Duodenal mucosa (tissue), 2 donors: ENCODE data around the gene CTH.
"Not testable (repeated sequence)": the region's sequence is repeated elsewhere in the genome, so short reads cannot be mapped to it uniquely, and the experiment has no call there.

ENCODE experiments used
- H3K27ac ChIP-seq: one replicate; pipeline ENCODE4 v1.7.0; 2013; ENCODE audit warnings: low read depth, low read length
- H3K27me3 ChIP-seq, 2 donors: one replicate each; pipeline ENCODE4 v1.7.0; 2013; ENCODE audit warnings: low read length in 2 of 2, control low read depth in 1 of 2; ENCODE audit not compliant: insufficient read depth in 2 of 2, control insufficient read depth in 1 of 2
- H3K36me3 ChIP-seq, 2 donors: one replicate each; pipeline ENCODE4 v1.7.0; 2013; ENCODE audit warnings: low read length in 2 of 2, control low read depth in 1 of 2; ENCODE audit not compliant: insufficient read depth in 2 of 2, control insufficient read depth in 1 of 2
- H3K4me1 ChIP-seq, 2 donors: one replicate each; pipeline ENCODE4 v1.7.0; 2013; ENCODE audit warnings: low read length in 2 of 2, control low read depth in 1 of 2; ENCODE audit not compliant: insufficient read depth in 2 of 2, control insufficient read depth in 1 of 2
- H3K4me3 ChIP-seq, 2 donors: one replicate each; pipeline ENCODE4 v1.7.0; 2013; ENCODE audit warnings: low read length in 2 of 2, low read depth in 1 of 2
- H3K9ac ChIP-seq, 2 donors: one replicate each; pipeline ENCODE4 v1.7.0; 2013; ENCODE audit warnings: low read length in 2 of 2, low read depth in 1 of 2
- H3K9me3 ChIP-seq, 2 donors: one replicate each; pipeline ENCODE4 v1.7.0; 2013; ENCODE audit warnings: low read length in 2 of 2, control low read depth in 1 of 2; ENCODE audit not compliant: control insufficient read depth in 1 of 2

CTH gene

DNA sequence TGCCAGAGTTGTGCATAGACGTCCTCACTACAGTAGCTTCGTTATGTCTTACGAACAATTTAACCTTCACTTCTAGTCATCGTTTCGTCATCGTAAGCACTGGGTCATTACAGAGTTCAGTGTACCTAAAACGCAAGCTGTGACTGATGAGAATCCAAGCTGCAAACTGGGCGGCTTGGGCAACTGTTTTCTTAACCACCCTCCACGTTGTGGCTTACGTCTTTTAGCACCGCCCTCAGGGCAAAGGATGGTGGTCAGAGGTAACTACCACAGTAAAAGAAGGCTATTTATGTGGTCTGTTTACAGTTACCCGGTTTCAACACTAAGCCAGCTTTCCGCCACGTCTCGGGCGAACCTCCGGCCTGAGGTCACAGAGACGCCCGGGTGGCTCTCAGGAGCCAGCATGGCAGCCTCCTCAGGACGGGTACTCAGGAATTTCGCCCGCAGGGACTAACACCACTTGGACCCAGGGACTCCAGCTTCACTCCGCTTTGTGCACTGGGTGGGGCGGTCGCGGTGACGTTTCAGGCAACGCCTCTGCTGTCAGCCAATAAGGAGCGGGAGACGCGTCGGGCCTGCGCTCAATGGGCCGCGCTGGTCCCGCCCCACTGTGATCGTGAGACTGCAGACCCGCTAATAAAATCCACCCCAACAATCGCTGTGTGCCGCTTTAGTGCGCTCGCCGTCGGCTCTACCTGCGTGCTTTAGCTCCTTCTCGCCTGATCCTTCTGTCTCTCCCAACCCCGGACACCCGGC, at the start of gene CTH:
CTH (plus strand) TSS at position 665 of the 756 bp plus-strand sequence. CDS start 148 bp downstream, outside the sequence.
- H3K4me3 ChIP-seq, result peak within 1 kb of the TSS; percentile 85 to 93
- peak within 1 kb of the TSS; percentile 95 for H3K27ac ChIP-seq
- no peaks in the 10 kb centered on the region for H3K9me3 ChIP-seq
- peak within 1 kb of the TSS; percentile 90 to 97 for H3K9ac ChIP-seq
- H3K36me3 ChIP-seq, result no peaks in the 10 kb centered on the region
- no peaks in the 10 kb centered on the region for H3K27me3 ChIP-seq
- peaks cover 6 to 17% of the 10 kb centered on the region in 2 donors for H3K4me1 ChIP-seq

DNA sequence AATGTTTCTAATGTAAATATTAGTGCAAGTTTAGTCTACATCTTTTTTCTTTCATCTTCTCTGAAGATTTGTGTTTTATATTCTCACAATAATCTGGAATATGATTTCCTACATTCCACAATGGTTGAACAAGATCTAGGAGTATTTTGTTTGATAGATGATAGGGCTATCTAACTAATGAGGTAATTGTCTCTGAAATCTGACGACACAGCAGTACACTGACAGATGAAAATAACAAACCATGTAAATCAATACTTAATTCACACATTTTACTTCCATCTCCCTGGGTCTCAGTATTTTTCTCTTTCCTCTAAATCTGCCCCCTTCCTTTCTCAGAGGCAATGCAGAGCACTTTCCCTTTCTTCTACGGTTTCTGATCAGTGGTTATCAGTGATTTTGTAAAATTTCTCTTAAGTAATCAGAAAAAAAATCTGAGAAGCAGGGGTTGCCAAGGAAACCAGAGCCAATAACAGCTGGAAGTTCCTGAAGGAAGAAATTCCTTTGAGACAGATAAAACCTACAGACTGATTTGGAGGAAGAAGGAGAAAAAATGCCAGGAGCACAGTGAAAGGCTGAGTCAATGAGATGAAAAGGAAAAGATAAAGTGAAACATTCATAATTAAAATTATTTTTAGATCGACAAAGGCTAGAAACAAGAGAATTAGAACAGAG, 49.2 kb upstream of the CTH start:
- Histone ChIP-seq H3K4me1 (no peaks in the 10 kb centered on the region), H3K36me3 (no peaks in the 10 kb centered on the region), H3K9ac (no peak overlapping the region), H3K9me3 (no peaks in the 10 kb centered on the region), H3K27me3 (no peaks in the 10 kb centered on the region), H3K27ac (no peak overlapping the region), H3K4me3 (no peak overlapping the region)

DNA sequence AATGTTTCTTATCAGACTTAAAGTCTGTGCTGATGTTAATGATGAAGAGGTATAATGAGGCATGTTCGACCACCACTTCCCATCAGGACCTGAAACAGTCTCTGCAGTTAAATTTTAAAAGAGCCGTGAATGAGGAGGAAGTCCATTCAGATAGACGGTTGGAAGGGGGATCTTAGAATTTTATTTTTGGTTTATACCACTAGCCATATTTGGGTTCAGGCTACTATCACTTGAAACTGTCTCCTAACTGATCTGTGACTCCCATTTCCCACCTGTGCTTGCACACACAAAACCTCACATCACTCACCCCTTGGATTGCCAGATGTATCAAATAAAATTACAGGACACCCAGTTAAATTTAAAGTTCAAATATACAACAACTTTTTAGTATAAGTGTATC, 46.6 kb upstream of the CTH start:
- Histone ChIP-seq H3K36me3 (no peaks in the 10 kb centered on the region), H3K27me3 (no peaks in the 10 kb centered on the region), H3K27ac (no peak overlapping the region), H3K9me3 (no peaks in the 10 kb centered on the region), H3K4me1 (no peaks in the 10 kb centered on the region), H3K9ac (no peak overlapping the region), H3K4me3 (no peak overlapping the region)

DNA sequence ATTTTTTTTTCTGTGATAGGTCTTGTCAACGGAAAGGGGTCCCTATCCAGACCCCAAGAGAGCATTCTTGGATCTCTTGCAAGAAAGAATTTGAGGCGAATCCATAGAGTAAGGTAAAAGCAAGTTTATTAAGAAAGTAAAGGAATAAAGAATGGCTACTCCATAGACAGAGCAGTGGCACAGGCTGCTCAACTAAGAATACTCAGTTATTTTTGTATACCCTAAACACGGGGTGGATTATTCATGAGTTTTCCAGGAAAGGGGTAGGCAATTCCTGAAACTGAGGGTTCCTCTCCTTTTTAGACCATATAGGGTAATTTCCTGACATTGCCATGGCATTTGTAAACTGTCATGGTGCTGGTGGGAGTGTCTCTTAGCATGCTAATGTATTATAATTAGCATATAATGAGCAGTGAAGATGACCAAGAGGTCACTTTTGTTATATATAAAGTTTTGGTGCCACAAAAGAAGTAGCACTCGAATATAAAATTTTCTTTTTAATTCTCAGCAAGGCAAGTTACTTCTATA, 44.6 kb upstream of the CTH start:
- not testable (repeated sequence) for H3K27me3 ChIP-seq, H3K27ac ChIP-seq, H3K36me3 ChIP-seq, H3K9me3 ChIP-seq, H3K4me1 ChIP-seq, H3K4me3 ChIP-seq, H3K9ac ChIP-seq

DNA sequence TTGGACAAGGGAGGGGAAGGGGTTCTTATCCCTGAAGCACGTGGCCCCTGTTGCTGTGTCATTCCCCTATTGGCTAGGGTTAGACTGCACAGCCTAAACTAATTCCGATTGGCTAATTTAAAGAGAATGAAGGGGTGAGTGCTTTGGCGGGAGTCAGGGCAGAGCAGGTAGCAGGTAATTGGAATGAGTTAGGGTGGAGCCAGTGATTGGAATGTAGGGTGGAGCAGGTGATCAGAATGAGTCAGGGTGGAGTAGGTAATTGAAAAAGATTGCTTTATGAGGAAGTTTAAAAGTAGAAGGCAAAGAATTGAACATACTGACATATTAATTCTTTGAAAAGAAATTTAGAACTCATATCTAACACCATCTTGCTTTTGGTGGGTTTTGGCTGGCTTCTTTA, 44.1 kb upstream of the CTH start:
- not testable (repeated sequence) for H3K27ac ChIP-seq, H3K27me3 ChIP-seq, H3K9me3 ChIP-seq, H3K36me3 ChIP-seq, H3K9ac ChIP-seq, H3K4me3 ChIP-seq, H3K4me1 ChIP-seq

DNA sequence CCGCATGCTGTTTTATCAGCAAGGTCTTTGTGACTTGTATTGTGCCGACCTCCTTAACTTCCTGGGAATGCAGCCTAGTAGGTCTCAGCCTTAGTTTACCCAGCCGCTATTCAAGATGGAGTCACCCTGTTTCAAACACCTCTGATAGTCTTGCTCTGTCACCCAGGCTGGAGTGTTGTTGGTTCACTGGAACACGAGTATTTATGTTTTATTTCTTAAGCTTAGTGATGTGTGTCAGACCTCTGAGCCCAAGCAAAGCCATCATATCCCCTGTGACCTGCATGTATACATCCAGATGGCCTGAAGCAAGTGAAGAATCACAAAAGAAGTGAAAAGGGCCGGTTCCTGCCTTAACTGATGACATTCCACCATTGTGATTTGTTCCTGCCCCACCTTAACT, 43.7 kb upstream of the CTH start:
- H3K4me1 ChIP-seq, H3K4me3 ChIP-seq, H3K27ac ChIP-seq, H3K9me3 ChIP-seq, H3K27me3 ChIP-seq, H3K36me3 ChIP-seq, H3K9ac ChIP-seq: not testable (repeated sequence)

DNA sequence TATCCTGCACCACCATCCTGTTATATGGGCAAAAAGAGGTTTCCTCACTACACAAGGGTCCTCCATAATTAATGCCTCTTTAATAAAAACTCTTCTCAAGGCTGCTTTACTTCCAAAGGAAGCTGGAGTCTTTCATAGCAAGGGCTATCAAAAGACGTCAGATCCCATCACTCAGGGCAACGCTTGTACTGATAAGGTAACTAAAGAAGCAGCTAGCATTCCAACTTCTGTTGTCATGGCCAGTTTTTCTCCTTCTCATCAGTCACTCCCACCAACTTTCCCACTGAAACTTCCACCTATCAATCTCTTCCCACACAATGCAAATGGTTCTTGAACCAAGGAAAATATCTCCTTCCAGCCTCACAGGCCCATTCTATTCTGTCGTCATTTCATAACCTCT, 39.5 kb upstream of the CTH start:
- H3K27me3 ChIP-seq, H3K27ac ChIP-seq, H3K36me3 ChIP-seq, H3K4me3 ChIP-seq, H3K9me3 ChIP-seq, H3K4me1 ChIP-seq, H3K9ac ChIP-seq: not testable (repeated sequence)

DNA sequence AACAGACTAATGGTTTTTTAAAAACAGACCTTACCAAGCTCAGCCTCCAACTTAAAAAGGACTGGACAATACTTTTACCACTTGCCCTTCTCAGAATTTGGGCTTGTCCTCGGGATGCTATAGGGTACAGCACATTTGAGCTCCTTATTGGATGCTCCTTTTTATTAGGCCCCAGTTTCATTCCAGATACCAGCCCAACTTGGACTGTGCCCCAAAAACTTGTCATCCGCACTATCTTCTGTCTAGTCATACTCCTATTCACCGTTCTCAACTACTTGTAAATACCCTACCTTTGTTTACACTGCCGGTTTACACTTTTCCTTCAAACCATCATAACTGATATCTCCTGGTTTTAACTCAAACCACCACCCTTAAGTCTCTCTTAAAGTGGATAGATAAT, 38.6 kb upstream of the CTH start:
- Histone ChIP-seq H3K4me3 (no peak overlapping the region), H3K27me3 (no peaks in the 10 kb centered on the region), H3K27ac (no peak overlapping the region), H3K9me3 (no peaks in the 10 kb centered on the region), H3K4me1 (no peaks in the 10 kb centered on the region), H3K36me3 (no peaks in the 10 kb centered on the region), H3K9ac (no peak overlapping the region)

DNA sequence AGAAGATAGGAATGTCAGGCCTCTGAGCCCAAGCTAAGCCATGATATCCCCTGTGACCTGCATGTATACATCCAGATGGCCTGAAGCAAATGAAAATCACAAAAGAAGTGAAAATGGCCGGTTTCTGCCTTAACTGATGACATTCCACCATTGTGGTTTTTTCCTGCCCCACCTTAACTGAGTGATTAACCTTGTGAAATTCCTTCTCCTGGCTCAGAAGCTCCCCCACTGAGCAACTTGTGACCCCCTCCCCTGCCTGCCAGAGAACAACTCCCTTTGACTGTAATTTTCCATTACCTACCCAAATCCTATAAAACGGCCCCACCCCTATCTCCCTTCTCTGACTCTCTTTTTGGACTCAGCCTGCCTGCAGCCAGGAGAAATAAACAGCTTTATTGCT, 37.5 kb upstream of the CTH start:
- not testable (repeated sequence) for H3K27me3 ChIP-seq, H3K9me3 ChIP-seq, H3K36me3 ChIP-seq, H3K4me1 ChIP-seq, H3K9ac ChIP-seq, H3K4me3 ChIP-seq, H3K27ac ChIP-seq

DNA sequence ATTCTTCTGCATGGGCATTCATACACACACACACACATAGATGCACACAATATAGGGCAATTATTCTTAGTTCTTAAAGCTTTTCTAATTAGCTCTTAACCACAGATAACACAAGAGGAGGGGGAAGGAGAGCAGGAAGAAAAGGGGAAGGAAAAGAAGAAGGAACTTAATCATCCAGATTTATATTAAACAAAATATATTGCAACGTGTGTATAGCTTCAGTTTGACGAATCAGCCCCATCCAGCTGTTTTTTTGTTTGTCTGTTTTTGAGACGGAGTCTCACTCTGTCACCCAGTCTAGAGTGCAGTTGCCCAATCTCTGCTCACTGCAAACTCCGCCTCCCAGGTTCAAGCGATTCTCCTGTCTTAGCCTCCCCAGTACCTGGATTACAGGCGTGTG, 34.9 kb upstream of the CTH start:
- no peaks in the 10 kb centered on the region for H3K27me3 ChIP-seq
- H3K4me1 ChIP-seq, result no peaks in the 10 kb centered on the region

More for the DNA sequence above, 34.9 kb upstream of the CTH start:
- Histone ChIP-seq H3K9ac (no peak overlapping the region), H3K9me3 (no peaks in the 10 kb centered on the region), H3K36me3 (no peaks in the 10 kb centered on the region), H3K4me3 (no peak overlapping the region), H3K27ac (no peak overlapping the region)
